ENCODE measurements around the gene KIZ. TPM values are rescaled to one million over a fixed set of nuclear protein-coding genes. Genes with fewer than 3 reads are reported as not detected.
A peak's percentile ranks its signal among the peaks of the same experiment; 100 is the strongest.

Gene KIZ, protein sequence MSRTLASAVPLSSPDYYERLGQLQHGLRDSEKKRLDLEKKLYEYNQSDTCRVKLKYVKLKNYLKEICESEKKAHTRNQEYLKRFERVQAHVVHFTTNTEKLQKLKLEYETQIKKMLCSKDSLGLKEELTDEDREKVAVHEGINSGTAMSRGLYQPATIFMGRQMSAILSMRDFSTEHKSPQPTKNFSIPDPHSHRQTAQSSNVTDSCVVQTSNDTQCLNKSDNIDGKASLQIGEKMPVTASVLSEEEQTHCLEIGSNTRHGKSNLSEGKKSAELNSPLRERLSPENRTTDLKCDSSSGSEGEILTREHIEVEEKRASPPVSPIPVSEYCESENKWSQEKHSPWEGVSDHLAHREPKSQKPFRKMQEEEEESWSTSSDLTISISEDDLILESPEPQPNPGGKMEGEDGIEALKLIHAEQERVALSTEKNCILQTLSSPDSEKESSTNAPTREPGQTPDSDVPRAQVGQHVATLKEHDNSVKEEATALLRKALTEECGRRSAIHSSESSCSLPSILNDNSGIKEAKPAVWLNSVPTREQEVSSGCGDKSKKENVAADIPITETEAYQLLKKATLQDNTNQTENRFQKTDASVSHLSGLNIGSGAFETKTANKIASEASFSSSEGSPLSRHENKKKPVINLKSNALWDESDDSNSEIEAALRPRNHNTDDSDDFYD
- 15.0 TPM for total RNA-seq (ENCODE audit: unreplicated experiment)
- long read RNA-seq, partial matches to known transcripts, result 0 of 4 reads
- long read RNA-seq, other reads (novel, unspliced or antisense), result 1 of 4 reads

DNA sequence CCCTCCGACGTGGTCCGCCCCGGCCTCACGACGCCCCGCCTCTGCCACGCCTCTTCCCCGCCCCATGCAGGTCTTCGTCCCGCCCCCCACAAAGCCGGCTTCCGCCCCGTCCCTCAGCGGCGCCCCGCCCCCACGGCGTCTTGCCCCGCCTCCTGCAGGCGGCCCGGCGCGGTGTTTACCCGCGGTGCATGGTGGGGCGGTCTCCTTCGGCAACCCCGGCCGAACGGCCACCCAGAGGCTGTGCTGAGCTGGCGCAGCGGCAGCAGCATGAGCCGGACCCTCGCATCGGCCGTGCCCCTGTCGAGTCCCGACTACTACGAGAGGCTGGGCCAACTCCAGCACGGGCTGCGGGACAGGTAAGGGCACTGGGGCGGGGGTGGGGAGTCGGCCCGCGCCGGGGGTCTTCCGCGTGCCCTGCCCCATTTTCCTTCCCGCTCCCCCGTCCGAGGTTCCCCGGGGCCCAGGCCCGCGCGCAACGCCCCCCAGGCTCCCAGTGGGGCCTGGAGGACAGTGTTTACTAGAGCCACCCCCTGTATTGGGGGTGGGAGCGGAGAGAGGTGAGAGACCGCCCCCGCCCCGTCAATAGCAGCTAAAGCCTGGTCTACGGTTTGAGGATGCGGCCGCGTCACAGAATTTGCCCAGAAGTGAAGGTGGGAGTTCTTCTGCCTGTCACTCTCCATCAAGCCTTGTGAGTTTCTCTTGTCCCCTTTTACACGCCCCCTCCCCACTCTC lies at the start of gene KIZ:
Gene KIZ (plus strand): TSS at position 234 of the 732 bp plus-strand sequence. CDS start 34 bp downstream, at position 268.
- DNase-seq (ENCODE audit: low spot score), result peak; percentile 100
- H3K27me3 Mint-ChIP-seq (ENCODE audit: unreplicated experiment), result peaks cover 3% of the 10 kb centered on the region
- no peaks in the 10 kb centered on the region for H3K36me3 Mint-ChIP-seq (ENCODE audit: low read depth, unreplicated experiment)
- H3K4me1 Mint-ChIP-seq (ENCODE audit: unreplicated experiment), result peaks cover 9% of the 10 kb centered on the region
- TF ChIP-seq, protein P1, sequence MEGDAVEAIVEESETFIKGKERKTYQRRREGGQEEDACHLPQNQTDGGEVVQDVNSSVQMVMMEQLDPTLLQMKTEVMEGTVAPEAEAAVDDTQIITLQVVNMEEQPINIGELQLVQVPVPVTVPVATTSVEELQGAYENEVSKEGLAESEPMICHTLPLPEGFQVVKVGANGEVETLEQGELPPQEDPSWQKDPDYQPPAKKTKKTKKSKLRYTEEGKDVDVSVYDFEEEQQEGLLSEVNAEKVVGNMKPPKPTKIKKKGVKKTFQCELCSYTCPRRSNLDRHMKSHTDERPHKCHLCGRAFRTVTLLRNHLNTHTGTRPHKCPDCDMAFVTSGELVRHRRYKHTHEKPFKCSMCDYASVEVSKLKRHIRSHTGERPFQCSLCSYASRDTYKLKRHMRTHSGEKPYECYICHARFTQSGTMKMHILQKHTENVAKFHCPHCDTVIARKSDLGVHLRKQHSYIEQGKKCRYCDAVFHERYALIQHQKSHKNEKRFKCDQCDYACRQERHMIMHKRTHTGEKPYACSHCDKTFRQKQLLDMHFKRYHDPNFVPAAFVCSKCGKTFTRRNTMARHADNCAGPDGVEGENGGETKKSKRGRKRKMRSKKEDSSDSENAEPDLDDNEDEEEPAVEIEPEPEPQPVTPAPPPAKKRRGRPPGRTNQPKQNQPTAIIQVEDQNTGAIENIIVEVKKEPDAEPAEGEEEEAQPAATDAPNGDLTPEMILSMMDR (IDR thresholded peaks at IDR 0.05; ENCODE audit: unreplicated experiment), result no peak
- H3K27ac Mint-ChIP-seq (ENCODE audit: unreplicated experiment), result peak within 1 kb of the TSS; percentile 9
- H3K9me3 Mint-ChIP-seq (ENCODE audit: unreplicated experiment), result no peaks in the 10 kb centered on the region
- peak within 1 kb of the TSS; percentile 99 for H3K4me3 Mint-ChIP-seq (ENCODE audit: unreplicated experiment)

DNA sequence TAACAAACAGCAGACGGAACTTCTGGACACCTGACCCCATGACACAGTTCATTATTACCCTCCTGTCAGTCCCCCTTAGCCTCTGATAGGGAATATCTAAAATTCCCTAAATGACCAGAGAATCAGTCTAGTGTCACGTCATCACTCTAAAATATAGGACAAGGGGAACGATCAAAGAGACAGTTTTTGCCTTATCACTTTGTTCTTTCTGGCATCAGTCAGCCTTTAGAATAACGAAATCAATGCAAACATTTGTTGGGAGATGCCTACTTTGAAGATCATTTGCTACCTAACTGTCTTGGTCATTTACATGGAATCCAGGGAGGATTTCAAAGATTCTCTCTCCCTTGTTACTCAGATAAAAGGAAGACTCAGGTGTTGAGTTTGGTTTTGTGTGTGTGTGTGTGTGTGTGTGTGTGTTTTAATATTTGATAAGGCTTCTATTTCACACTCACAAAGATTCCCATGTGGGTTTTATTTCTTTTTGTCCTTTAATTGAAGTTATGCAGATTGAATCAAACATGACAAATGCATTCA lies 48.0 kb upstream of the KIZ start:
- Mint-ChIP-seq H3K9me3 (ENCODE audit: unreplicated experiment) (no peaks in the 10 kb centered on the region), H3K36me3 (ENCODE audit: low read depth, unreplicated experiment) (no peaks in the 10 kb centered on the region), H3K27ac (ENCODE audit: unreplicated experiment) (no peak overlapping the region), H3K27me3 (ENCODE audit: unreplicated experiment) (no peaks in the 10 kb centered on the region), H3K4me3 (ENCODE audit: unreplicated experiment) (no peak overlapping the region), H3K4me1 (ENCODE audit: unreplicated experiment) (no peaks in the 10 kb centered on the region)
- DNase-seq (ENCODE audit: low spot score), result no peak
- TF ChIP-seq, protein P1 (IDR thresholded peaks at IDR 0.05; ENCODE audit: unreplicated experiment), result no peak

DNA sequence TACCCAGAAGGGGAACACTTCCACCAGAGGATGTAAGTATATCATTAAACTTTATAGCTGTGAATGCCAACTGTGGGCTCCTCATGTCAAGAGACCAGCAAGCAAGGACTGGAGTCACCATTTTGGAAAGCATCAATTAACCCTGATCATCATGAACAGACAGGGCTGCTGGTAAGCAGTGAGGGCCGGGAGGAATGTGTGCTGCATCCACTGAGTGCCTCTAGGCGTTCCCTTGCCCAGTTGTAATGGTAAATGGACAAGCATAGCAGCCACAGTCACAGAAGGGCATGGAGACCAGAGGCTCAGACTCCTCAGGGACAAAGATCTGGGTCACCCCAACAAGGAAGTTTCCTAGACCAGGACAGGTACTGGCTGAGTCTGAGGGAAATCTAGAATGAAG lies 43.3 kb upstream of the KIZ start:
- no peaks in the 10 kb centered on the region for H3K9me3 Mint-ChIP-seq (ENCODE audit: unreplicated experiment)
- no peak for DNase-seq (ENCODE audit: low spot score)
- H3K4me1 Mint-ChIP-seq (ENCODE audit: unreplicated experiment), result no peaks in the 10 kb centered on the region

DNA sequence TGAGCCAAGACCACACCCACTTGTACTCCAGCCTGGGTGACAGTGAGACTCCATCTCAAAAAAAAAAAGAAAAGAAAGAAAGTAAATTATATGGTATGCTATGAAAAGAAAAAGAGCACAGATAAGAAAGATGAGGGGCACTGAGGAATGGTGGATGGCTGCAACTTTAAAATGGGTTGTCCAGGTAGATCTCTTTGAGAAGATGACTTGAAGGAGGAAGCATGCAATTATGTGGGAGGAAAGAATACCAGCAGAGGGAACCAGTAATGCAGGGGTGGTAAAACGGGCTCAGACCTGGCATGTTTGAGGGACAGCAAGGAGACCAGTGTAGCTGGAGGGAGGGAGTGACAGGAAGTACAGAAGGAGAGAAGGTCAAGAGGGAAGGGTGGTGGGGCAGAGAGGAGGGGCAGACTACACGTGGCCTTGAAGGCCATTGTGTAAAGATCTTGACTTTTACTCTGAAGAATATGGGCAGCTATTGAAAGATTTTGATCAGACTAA lies 42.0 kb upstream of the KIZ start:
- Mint-ChIP-seq H3K36me3 (ENCODE audit: low read depth, unreplicated experiment) (no peaks in the 10 kb centered on the region), H3K27ac (ENCODE audit: unreplicated experiment) (no peak overlapping the region), H3K9me3 (ENCODE audit: unreplicated experiment) (no peaks in the 10 kb centered on the region), H3K4me3 (ENCODE audit: unreplicated experiment) (no peak overlapping the region), H3K27me3 (ENCODE audit: unreplicated experiment) (no peaks in the 10 kb centered on the region), H3K4me1 (ENCODE audit: unreplicated experiment) (no peaks in the 10 kb centered on the region)
- TF ChIP-seq, protein P1 (IDR thresholded peaks at IDR 0.05; ENCODE audit: unreplicated experiment), result no peak
- no peak for DNase-seq (ENCODE audit: low spot score)

More for the DNA sequence above, 43.3 kb upstream of the KIZ start:
- H3K4me3 Mint-ChIP-seq (ENCODE audit: unreplicated experiment), result no peak overlapping the region
- TF ChIP-seq, protein P1 (IDR thresholded peaks at IDR 0.05; ENCODE audit: unreplicated experiment), result no peak
- H3K36me3 Mint-ChIP-seq (ENCODE audit: low read depth, unreplicated experiment), result no peaks in the 10 kb centered on the region
- no peak overlapping the region for H3K27ac Mint-ChIP-seq (ENCODE audit: unreplicated experiment)
- H3K27me3 Mint-ChIP-seq (ENCODE audit: unreplicated experiment), result no peaks in the 10 kb centered on the region
